HG02943 (cell line): Measurements from ENCODE around the gene RHOA.
"Not testable (repeated sequence)": the region's sequence is repeated elsewhere in the genome, so short reads cannot be mapped to it uniquely, and the experiment has no call there.

Experiments used
- ATAC-seq: cut with Tn5 transposase; IDR thresholded peaks from one replicate; pipeline ENCODE4 v1.9.1; 2021; ENCODE audit warnings: mild to moderate bottlenecking, low read depth, moderate library complexity; ENCODE audit not compliant: unreplicated experiment

RHOA gene

DNA sequence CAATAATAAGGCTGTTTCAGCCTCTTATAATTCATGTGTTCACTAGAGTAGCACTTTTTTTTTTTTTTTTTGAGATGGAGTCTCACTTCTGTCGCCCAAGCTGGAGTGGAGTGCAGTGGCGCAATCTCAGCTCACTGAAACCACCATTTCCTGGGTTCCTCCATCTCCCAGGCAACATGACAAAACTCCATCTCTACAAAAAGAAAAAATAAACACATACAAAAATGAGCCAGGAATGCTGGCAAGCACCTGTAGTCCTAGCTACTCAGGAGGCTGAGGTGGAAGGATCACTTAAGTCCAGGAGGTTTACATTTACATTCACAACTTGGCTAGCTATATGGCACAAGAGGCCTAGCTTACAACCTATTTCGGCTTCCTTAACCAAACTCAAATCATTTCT lies 78.7 kb downstream of the RHOA start:
- ATAC-seq, result no peak

DNA sequence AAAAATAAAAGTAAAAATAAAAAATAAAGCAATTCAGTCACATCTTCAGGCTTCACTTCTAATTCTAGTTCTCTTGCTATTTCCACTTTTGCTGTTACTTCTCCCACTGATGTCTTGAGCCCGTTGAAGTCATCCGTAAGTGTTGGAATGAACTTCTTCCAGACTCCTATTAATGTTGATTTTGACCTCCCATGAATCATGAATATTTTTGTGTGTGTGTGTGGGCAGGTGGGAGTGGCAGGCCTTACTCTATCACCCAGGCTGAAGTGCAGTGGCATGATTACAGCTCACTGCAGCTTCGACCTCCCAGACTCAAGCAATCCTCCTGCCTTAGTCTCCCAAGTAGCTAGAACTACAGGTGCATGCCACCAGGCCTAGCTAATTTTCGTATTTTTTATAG lies 82.6 kb downstream of the RHOA start:
- ATAC-seq, result no peak

DNA sequence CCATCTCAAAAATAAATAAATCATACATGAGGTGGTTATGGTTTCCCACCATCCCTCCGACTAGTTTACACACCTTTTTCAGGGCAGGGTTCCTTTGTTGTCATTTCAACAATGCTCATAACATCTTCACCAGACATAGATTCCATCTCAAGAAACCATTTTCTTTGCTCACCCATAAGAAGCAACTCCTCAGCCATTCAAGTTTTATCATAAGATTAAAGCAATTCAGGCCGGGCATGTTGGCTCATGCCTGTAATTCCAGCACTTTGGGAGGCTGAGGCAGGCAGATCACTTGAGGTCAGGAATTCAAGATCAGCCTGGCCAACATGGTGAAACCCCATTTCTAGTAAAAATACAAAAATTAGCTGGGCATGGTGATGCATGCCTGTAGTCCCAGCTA lies 83.4 kb downstream of the RHOA start:
- ATAC-seq, result not testable (repeated sequence)

DNA sequence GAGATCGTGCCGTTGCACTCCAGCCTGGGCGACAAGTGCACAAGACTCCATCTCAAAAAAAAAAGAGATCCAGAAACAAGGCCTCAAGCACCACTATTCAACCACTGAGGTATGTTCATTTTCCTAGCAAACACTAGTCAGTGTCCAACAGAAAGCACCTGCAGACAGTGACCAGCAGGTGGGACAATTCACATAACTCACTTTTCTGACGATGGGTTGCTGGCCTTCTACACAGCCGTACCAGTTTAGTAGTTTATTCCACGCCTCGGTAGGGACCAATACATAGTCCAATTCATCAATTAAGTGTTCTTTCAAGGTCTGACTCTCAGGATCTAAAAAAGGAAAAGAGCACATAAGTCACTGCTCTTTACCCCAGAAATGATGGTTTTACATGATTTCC lies 84.3 kb downstream of the RHOA start:
- no peak for ATAC-seq

DNA sequence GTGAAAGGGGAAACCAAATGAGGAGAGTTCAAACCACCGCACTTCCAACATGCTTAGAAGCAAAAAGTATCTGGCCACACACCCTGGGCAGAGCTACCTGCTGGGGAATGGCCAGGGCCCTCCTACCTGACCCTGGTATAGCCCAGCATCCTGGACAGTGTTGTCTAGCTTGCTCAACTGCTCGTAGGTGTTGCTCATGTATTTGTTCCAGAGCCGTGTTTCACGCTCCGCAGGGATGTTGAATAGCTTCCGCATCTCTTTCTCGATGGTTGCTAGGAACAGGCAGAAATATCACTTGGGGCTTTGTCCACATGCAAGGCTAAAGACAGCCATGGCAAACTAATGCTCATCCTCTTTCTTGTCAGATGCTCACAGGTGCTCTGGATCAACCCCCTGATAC lies 87.0 kb downstream of the RHOA start:
- ATAC-seq, result no peak

DNA sequence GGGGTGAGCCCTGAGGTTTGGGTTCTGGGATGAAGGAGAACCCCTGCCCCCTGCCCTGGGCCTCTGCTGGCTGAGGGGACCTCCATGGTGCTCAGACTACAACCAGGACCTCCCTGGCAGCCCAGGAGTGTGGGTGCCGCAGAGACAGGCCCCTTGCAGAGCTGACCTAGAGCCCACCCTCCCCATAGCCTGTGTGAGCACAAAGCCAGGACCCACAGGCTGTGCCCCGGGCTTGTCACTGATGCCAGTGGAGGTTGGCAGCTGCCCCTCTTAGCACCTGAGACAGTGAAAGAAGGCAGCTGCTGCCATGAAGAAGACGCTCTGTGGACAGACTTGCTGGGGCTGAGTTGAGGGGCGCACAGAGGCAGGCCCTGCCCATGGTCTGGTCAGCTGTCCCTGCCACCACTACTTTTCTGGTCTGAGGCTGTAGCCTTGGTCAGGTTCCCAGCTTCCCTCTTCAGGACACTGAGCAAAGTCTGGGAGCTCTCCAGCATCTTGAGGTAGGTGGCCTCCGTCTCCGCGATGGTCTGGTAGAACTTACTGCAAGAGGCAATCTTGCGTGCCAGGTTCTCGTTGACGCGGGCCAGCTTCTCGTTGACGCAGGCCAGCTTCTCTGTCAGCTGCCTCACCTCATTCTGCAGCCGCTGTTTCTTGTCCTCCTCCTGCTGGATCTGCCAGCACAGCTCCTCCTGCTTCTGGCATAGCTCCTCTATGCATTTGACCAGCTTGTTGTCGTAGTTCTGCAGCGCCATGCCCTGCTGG lies 94.9 kb downstream of the RHOA start:
- no peak for ATAC-seq

DNA sequence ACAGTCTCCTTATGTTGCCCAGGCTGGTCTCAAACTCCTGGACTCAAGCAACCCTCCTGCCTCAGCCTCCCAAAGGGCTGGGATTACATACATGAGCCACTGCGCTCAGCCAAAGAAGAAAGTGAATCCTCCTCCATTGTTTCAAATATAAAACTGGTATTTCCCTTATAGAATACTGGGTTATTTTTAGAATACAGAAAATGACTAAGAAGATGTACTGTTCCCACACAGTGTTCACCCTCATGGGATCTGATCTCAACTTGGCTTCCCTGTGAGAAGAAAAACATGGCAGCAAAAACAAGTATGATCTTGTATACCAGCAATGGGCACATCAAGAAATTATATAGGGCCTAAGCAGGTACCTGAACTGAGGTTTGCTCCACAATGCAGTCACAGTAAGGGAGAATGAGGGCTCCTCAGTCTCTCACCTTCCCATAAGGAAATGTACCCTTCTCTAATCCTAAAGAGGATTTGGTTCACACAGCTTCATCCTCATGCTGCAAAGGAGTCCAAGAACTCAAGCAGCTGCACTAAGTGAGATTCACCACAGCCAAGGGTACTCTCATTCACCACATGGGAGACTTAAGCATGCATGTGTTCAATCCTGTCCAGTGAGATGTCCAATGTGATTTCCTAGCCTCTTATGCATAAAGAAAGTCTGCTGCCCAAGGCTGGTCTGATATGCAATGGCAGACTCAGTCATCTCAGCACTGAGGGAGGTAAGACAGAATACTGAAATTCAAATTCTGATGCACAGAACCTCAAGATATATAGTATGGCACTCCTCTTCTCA lies 97.7 kb downstream of the RHOA start:
- ATAC-seq, result no peak

DNA sequence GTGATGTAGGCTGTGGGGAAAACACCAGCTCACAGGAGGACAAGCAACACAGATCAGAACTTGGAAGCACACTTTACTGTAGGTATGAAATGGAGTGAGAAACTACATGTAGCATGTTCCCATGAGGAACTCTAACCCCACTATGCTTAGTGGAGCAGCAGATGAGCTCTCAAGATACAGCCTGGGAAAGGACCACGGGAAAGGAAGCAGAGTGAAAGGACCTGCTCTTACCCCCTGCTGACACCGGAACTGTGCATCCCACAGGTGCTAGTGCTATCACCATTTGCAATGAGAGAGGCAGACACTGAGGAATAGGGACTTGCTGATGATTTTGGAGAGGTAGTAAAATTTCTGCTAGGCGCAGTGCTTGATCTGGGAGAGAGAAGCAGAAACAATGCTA lies 100.5 kb downstream of the RHOA start:
- no peak for ATAC-seq

DNA sequence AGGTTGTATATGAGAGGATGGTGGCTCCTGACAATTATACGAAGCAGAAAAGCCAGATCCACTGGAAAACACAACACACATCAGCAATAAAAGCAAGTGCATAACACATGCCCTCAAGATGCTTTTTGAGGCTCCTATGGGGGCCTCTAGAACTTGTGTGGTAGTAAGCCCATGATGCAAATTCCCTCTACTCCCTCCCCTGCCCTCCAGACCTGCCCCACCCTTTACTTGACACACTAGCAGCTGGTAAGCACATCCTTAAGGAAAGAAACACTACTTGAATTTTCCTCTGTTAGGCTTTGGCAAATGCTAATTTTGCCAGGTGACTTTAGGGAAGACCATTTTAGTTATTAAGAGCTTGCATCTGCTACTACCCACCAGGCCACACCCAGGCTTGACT lies 101.1 kb downstream of the RHOA start:
- no peak for ATAC-seq
